ENCODE data around the gene HIVEP2. TPM values are rescaled to one million over a fixed set of nuclear protein-coding genes. Genes with fewer than 3 reads are reported as not detected.

HIVEP2 gene
- total and polyA plus RNA-seq, 2 donors (not counting 3 experiments of a cell fraction or from before 2014, with no cell fraction given): 1.3 to 4.7 TPM

- Histone ChIP-seq H3K9me1 (replicated peaks; ENCODE audit: control insufficient read depth, extremely low read depth, insufficient read depth, low read length) (no peaks in the 10 kb centered on the region), H3K4me2 (ENCODE audit: insufficient read depth, low read length) (no peak overlapping the region), H2AFZ (ENCODE audit: low read depth, low read length) (no peak overlapping the region), H3K27ac (ENCODE audit: insufficient read depth, low read depth, low read length) (no peak overlapping the region), H4K20me1 (replicated peaks; ENCODE audit: control insufficient read depth, extremely low read depth, insufficient read depth, low read length) (no peaks in the 10 kb centered on the region), H3K27me3 (ENCODE audit: control insufficient read depth in 2 of 2, insufficient read depth in 2 of 2, low read length in 2 of 2) (no peaks in the 10 kb centered on the region), H3K9me3 (replicated peaks; ENCODE audit: control insufficient read depth, insufficient read depth, low read length) (no peaks in the 10 kb centered on the region), H3K9ac (replicated peaks; ENCODE audit: extremely low read depth, insufficient read depth, low read length) (no peak overlapping the region), H3K36me3 (ENCODE audit: control insufficient read depth in 2 of 2, extremely low read depth in 1 of 2, insufficient read depth in 2 of 2, low read length in 2 of 2) (no peaks in the 10 kb centered on the region), H3K4me1 (ENCODE audit: control insufficient read depth, extremely low read depth, insufficient read depth, low read length) (peaks cover 13% of the 10 kb centered on the region), H3K79me2 (ENCODE audit: control insufficient read depth, insufficient read depth, low read length) (no peaks in the 10 kb centered on the region), H3K4me3 (replicated peaks in 1 of 3; ENCODE audit: insufficient read depth in 1 of 3, low read depth in 1 of 3, low read length in 3 of 3) (no peak overlapping the region)
- ChIA-PET POLR2A (no interaction called here), CTCF (interaction anchor here (0.6 to 1.0 kb wide), 2 partner anchors 190 to 207 kb away, joined by 3 to 4 read pairs; no protein-coding TSS in a partner anchor)
- no peak for DNase-seq (ENCODE audit: low read depth, low spot score)
- no TSS peak for BruUV-seq (replicated peaks)
- dilution Hi-C loops (cut with MboI; ENCODE audit: extremely low pct_ligation_motif_present, low sequenced_read_pairs) (no loop called here), intact Hi-C loops (cut with micrococcal nuclease) (no loop called here)
- FAIRE-seq: no peak
- TF ChIP-seq JUN (IDR thresholded peaks at IDR 0.05; ENCODE audit: borderline replicate concordance, insufficient read depth, insufficient read length, low read depth) (no peak), POLR2A (IDR thresholded peaks at IDR 0.05; ENCODE audit: low read depth, low read length) (no peak), MAX (IDR thresholded peaks at IDR 0.05; ENCODE audit: insufficient read depth, insufficient read length) (no peak), CTCF (IDR thresholded peaks at IDR 0.05; ENCODE audit: extremely low read depth in 1 of 2, insufficient read depth in 1 of 2, low read depth in 1 of 2, low read length in 2 of 2) (no peak), MYC (IDR thresholded peaks at IDR 0.05; ENCODE audit: low read depth, low read length) (no peak), FOS (IDR thresholded peaks at IDR 0.05; ENCODE audit: borderline replicate concordance, insufficient read depth, low read length) (no peak), EZH2 (IDR thresholded peaks at IDR 0.05; ENCODE audit: borderline replicate concordance, low read depth, low read length, severe bottlenecking) (no peak), POLR2AphosphoS5 (IDR thresholded peaks at IDR 0.05; ENCODE audit: insufficient read depth, low read depth, low read length) (no peak), GATA2 (IDR thresholded peaks at IDR 0.05; ENCODE audit: insufficient read depth, insufficient read length, low read depth, low read length) (no peak)
Measured at GRCh38 chr6:142958343-142958742, 13.4 kb upstream of the HIVEP2 start.
